ENCODE measurements around the gene FNIP1. TPM values are rescaled to one million over a fixed set of nuclear protein-coding genes. Genes with fewer than 3 reads are reported as not detected.

FNIP1 gene
- total and polyA plus RNA-seq, 2 donors = 7.5 to 15.9 TPM

DNA sequence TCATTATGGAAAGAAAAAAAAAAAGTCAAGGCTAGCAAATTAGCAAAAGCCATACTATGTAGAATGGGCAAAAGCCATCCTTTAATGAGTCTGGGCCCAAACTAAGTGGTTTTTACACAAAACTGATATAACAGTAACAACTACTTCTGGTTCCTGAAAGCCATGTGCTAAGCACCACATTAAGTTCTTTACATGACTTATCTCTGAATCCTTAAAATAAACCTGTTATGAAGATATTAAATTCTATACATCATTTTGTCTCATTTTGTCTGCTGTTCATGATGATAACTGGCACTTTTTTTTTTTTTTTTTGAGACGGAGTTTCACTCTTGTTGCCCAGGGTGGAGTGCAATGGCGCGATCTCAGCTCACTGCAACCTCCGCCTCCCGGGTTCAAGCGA, 5.0 kb downstream of the FNIP1 start:
- 96% methylated on average over 6 of the region's 6 CpGs for WGBS
- Histone ChIP-seq H3K9me3 (ENCODE audit: control insufficient read depth in 2 of 2, insufficient read depth in 1 of 2, low read length in 1 of 2) (no peaks in the 10 kb centered on the region), H3K36me3 (ENCODE audit: control insufficient read depth in 2 of 2, insufficient read depth in 2 of 2, low read length in 1 of 2) (no peaks in the 10 kb centered on the region), H3K4me3 (ENCODE audit: low read length in 2 of 2) (no peak overlapping the region), H3K4me1 (ENCODE audit: control insufficient read depth in 2 of 2, insufficient read depth in 2 of 2, low read length in 2 of 2) (peaks cover 4 to 6% of the 10 kb centered on the region in 2 donors), H3K27me3 (ENCODE audit: control insufficient read depth in 2 of 2, insufficient read depth in 1 of 2, low read length in 1 of 2) (no peaks in the 10 kb centered on the region), H3K27ac (ENCODE audit: low read depth in 1 of 2, low read length in 1 of 2) (no peak overlapping the region)
- no peak for DNase-seq (ENCODE audit: low read depth in 6 of 9, low spot score in 9 of 9)

DNA sequence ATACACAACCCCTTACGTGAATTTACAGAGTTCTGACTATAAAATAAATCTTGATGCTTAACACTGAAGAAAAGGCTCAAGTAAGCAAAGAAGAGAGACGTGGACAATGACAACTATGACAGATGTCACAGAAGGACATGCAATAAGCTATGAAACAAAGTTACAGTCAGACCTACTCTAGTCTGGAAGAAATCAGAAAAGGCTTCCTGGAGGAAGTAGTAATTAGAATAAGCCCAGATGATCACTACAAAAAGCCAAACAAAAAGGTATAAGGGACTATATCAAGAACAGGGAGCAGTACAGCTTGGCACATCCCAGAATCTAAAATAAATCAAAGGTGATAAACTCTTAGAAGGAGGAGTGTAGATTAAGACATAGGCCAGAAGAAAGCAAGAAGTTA, 6.3 kb downstream of the FNIP1 start:
- no peak overlapping the region for H3K27ac ChIP-seq (ENCODE audit: low read depth in 1 of 2, low read length in 1 of 2)
- no peak overlapping the region for H3K4me3 ChIP-seq (ENCODE audit: low read length in 2 of 2)
- WGBS = 98% methylated on average over 2 of the region's 2 CpGs
- H3K27me3 ChIP-seq (ENCODE audit: control insufficient read depth in 2 of 2, insufficient read depth in 1 of 2, low read length in 1 of 2) = no peaks in the 10 kb centered on the region
- H3K4me1 ChIP-seq (ENCODE audit: control insufficient read depth in 2 of 2, insufficient read depth in 2 of 2, low read length in 2 of 2) = peaks cover 4% of the 10 kb centered on the region in 2 donors
- no peaks in the 10 kb centered on the region for H3K9me3 ChIP-seq (ENCODE audit: control insufficient read depth in 2 of 2, insufficient read depth in 1 of 2, low read length in 1 of 2)
- H3K36me3 ChIP-seq (ENCODE audit: control insufficient read depth in 2 of 2, insufficient read depth in 2 of 2, low read length in 1 of 2) = no peaks in the 10 kb centered on the region
- DNase-seq (ENCODE audit: low read depth in 6 of 9, low spot score in 9 of 9) = no peak

DNA sequence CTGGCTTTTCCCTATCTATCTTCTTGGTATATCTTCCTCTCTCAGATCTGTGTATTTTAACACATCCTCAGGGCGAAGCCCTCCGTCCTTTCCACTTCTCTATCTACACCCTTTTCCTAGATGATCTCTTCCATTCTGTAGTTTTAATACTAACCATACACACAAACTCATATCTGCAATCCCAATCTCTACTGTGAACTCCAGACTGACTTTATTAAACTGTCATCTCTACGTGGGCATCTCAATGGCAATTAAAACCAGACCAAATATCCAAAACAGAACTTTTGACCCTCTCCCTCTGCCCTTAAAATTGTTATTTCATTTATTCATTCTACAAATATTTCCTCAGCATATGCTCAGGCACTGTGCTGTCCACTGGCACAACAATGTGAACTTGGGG, 7.1 kb downstream of the FNIP1 start:
- DNase-seq (ENCODE audit: low read depth in 6 of 9, low spot score in 9 of 9) = no peak
- no peaks in the 10 kb centered on the region for H3K36me3 ChIP-seq (ENCODE audit: control insufficient read depth in 2 of 2, insufficient read depth in 2 of 2, low read length in 1 of 2)
- 96% methylated on average over 3 of the region's 3 CpGs for whole genome bisulfite sequencing
- H3K4me1 ChIP-seq (ENCODE audit: control insufficient read depth in 2 of 2, insufficient read depth in 2 of 2, low read length in 2 of 2) = peaks cover 2 to 4% of the 10 kb centered on the region in 2 donors
- H3K27ac ChIP-seq (ENCODE audit: low read depth in 1 of 2, low read length in 1 of 2) = no peak overlapping the region
- H3K27me3 ChIP-seq (ENCODE audit: control insufficient read depth in 2 of 2, insufficient read depth in 1 of 2, low read length in 1 of 2) = no peaks in the 10 kb centered on the region
- H3K9me3 ChIP-seq (ENCODE audit: control insufficient read depth in 2 of 2, insufficient read depth in 1 of 2, low read length in 1 of 2) = no peaks in the 10 kb centered on the region
- no peak overlapping the region for H3K4me3 ChIP-seq (ENCODE audit: low read length in 2 of 2)

DNA sequence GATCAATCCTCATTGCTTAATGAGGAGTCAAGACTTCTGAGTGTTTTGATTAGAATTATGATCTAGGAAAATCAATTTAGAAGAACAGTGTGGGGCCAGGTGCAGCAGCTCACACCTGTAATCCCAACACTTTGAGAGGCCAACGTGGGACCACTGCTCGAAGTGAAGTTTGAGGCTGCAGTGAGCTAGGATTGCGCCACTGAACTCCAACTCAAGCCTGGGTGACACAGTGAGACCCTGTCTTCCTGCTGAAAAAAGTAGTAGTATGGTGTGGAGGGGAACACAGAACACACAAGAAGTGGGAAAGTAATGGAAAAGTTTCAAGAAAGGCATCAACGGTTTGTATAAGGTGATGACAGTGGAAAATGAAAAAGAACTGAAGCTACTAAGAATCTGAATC, 9.1 kb downstream of the FNIP1 start:
- Histone ChIP-seq H3K4me1 (ENCODE audit: control insufficient read depth in 2 of 2, insufficient read depth in 2 of 2, low read length in 2 of 2) (no peaks in the 10 kb centered on the region), H3K9me3 (ENCODE audit: control insufficient read depth in 2 of 2, insufficient read depth in 1 of 2, low read length in 1 of 2) (no peaks in the 10 kb centered on the region), H3K27me3 (ENCODE audit: control insufficient read depth in 2 of 2, insufficient read depth in 1 of 2, low read length in 1 of 2) (no peaks in the 10 kb centered on the region), H3K27ac (ENCODE audit: low read depth in 1 of 2, low read length in 1 of 2) (no peak overlapping the region), H3K4me3 (ENCODE audit: low read length in 2 of 2) (no peak overlapping the region), H3K36me3 (ENCODE audit: control insufficient read depth in 2 of 2, insufficient read depth in 2 of 2, low read length in 1 of 2) (no peaks in the 10 kb centered on the region)
- no peak for DNase-seq (ENCODE audit: low read depth in 6 of 9, low spot score in 9 of 9)
- WGBS = 91% methylated on average over 4 of the region's 4 CpGs

DNA sequence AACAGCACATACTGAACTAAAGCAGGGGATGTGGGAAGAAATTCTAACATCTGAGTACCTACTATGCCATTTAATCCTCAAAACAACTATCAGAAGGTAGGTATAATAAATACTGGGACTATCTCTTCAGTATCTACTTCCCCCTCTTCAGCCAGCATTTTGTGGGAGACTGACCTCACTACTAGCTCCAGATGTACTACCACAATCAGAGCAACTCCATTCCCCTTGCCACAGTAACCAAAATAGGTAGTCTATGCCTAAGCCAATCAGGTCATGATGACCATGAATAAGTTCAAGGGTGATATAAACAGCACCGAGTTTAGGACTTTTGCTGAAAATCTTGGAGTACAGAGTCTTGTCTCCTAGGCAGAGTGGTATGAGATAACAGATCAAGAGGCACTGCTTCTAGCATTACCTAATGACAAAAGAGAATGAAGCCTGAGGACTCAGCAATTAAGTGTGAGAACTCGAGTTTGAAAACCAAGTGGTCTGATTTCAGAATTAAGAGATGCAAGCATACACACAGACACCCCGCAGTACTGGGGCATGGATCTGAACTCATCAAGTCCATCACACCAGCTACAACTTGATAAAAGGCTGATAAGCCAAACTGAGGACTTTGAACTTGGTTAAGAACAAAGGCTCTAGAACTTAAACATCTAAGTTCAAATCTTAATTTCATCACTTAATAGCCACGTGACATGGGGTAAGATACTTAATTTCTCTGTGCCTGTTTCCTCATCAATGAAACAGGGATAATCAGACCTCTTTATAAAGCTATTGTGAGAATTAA, 9.7 kb downstream of the FNIP1 start:
- H3K4me3 ChIP-seq (ENCODE audit: low read length in 2 of 2) = no peak overlapping the region
- peaks cover 0 to 2% of the 10 kb centered on the region in 2 donors for H3K9me3 ChIP-seq (ENCODE audit: control insufficient read depth in 2 of 2, insufficient read depth in 1 of 2, low read length in 1 of 2)
- H3K27ac ChIP-seq (ENCODE audit: low read depth in 1 of 2, low read length in 1 of 2) = no peak overlapping the region
- H3K27me3 ChIP-seq (ENCODE audit: control insufficient read depth in 2 of 2, insufficient read depth in 1 of 2, low read length in 1 of 2) = no peaks in the 10 kb centered on the region
- WGBS = 91% methylated on average over 4 of the region's 4 CpGs
- DNase-seq (ENCODE audit: low read depth in 6 of 9, low spot score in 9 of 9) = no peak
- no peaks in the 10 kb centered on the region for H3K36me3 ChIP-seq (ENCODE audit: control insufficient read depth in 2 of 2, insufficient read depth in 2 of 2, low read length in 1 of 2)
- H3K4me1 ChIP-seq (ENCODE audit: control insufficient read depth in 2 of 2, insufficient read depth in 2 of 2, low read length in 2 of 2) = no peaks in the 10 kb centered on the region

DNA sequence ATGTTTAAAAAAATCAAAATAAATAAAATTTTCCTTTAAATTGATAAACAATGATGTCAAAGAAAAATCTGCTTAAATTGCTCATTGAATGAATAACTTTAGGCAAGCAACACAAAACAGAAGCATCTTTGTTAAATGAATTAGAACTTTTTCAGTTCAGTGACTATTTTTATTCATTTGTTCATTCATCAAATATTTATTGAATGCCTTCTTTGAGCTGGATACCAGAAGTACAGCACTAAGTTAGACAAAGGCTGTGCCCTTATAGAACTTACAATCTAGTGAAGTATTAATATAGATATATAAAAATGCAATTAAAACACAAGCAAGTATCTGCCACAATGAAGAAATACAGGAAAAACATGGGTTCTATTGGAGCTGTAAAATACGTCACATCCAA, 10.8 kb downstream of the FNIP1 start:
- H3K9me3 ChIP-seq (ENCODE audit: control insufficient read depth in 2 of 2, insufficient read depth in 1 of 2, low read length in 1 of 2) = peaks cover 0 to 3% of the 10 kb centered on the region in 2 donors
- DNase-seq (ENCODE audit: low read depth in 6 of 9, low spot score in 9 of 9) = no peak
- no peak overlapping the region for H3K27ac ChIP-seq (ENCODE audit: low read depth in 1 of 2, low read length in 1 of 2)
- no peaks in the 10 kb centered on the region for H3K4me1 ChIP-seq (ENCODE audit: control insufficient read depth in 2 of 2, insufficient read depth in 2 of 2, low read length in 2 of 2)
- H3K27me3 ChIP-seq (ENCODE audit: control insufficient read depth in 2 of 2, insufficient read depth in 1 of 2, low read length in 1 of 2) = no peaks in the 10 kb centered on the region
- H3K36me3 ChIP-seq (ENCODE audit: control insufficient read depth in 2 of 2, insufficient read depth in 2 of 2, low read length in 1 of 2) = peaks cover 0 to 4% of the 10 kb centered on the region in 2 donors
- H3K4me3 ChIP-seq (ENCODE audit: low read length in 2 of 2) = no peak overlapping the region
- WGBS = 99% methylated on average over 1 of the region's 1 CpG

DNA sequence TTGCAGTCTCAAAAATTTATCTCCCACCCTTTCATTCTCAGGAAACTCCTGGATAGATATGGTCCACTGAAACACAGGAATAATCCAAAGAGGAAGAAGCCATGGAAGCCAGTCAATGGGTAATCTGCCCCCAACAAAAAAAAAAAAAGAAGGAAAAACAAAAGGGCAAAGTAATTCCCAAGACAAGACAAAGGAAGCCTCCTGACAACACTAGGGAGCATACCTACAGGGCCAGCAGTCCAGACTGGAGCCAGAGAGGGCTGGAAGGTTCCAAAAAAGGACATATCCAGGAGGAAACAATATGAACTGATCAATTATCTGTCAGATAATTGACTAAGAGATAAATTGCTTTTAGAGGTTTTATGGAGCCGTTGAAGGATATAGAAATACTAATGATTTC, 12.9 kb downstream of the FNIP1 start:
- WGBS = 97% methylated on average over 1 of the region's 1 CpG
- Histone ChIP-seq H3K27ac (ENCODE audit: low read depth in 1 of 2, low read length in 1 of 2) (no peak overlapping the region), H3K4me3 (ENCODE audit: low read length in 2 of 2) (no peak overlapping the region), H3K9me3 (ENCODE audit: control insufficient read depth in 2 of 2, insufficient read depth in 1 of 2, low read length in 1 of 2) (peaks cover 0 to 3% of the 10 kb centered on the region in 2 donors), H3K27me3 (ENCODE audit: control insufficient read depth in 2 of 2, insufficient read depth in 1 of 2, low read length in 1 of 2) (no peaks in the 10 kb centered on the region), H3K36me3 (ENCODE audit: control insufficient read depth in 2 of 2, insufficient read depth in 2 of 2, low read length in 1 of 2) (peaks cover 0 to 4% of the 10 kb centered on the region in 2 donors), H3K4me1 (ENCODE audit: control insufficient read depth in 2 of 2, insufficient read depth in 2 of 2, low read length in 2 of 2) (no peaks in the 10 kb centered on the region)
- no peak for DNase-seq (ENCODE audit: low read depth in 6 of 9, low spot score in 9 of 9)

DNA sequence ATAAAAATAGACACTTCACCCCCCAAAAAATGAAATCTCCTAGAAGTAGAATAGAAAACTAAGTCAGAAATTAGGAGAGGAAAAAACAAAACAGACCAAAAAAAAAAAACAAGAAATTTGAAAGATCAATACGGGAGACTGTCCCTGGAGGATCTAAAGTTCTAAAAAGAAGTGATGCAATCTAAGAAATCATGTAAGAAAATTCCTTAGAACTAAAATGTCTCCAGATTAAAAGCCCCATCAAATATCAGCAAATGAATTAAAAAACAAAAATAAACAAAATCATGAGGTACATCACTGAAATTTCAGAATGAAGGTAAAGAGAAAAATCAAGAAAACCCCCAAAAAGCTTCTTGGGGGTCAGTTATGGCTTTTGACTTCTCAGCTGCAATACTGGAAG, 13.5 kb downstream of the FNIP1 start:
- Histone ChIP-seq H3K36me3 (ENCODE audit: control insufficient read depth in 2 of 2, insufficient read depth in 2 of 2, low read length in 1 of 2) (peaks cover 0 to 4% of the 10 kb centered on the region in 2 donors), H3K27ac (ENCODE audit: low read depth in 1 of 2, low read length in 1 of 2) (no peak overlapping the region), H3K4me3 (ENCODE audit: low read length in 2 of 2) (no peak overlapping the region), H3K4me1 (ENCODE audit: control insufficient read depth in 2 of 2, insufficient read depth in 2 of 2, low read length in 2 of 2) (no peaks in the 10 kb centered on the region), H3K27me3 (ENCODE audit: control insufficient read depth in 2 of 2, insufficient read depth in 1 of 2, low read length in 1 of 2) (no peaks in the 10 kb centered on the region), H3K9me3 (ENCODE audit: control insufficient read depth in 2 of 2, insufficient read depth in 1 of 2, low read length in 1 of 2) (peaks cover 0 to 3% of the 10 kb centered on the region in 2 donors)
- DNase-seq (ENCODE audit: low read depth in 6 of 9, low spot score in 9 of 9) = no peak
- 91% methylated on average over 1 of the region's 1 CpG for WGBS

DNA sequence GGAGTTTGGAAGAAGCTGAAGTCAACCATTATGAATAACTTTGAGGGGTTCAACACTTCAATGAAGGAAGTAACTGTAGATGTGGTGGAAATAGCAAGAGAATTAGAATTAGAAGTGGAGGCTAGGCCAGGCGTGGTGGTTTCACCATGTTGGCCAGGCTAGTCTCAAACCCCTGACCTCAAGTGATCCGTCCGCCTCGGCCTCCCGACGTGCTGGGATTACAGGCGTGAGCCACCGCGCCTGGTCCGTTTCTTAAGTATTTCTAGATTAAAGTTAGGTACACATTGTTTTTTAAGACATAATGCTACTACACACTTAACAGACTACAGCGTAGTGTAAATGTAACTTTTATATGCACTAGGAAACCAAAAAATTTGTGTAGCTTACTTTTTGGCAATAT, 14.1 kb downstream of the FNIP1 start:
- no peaks in the 10 kb centered on the region for H3K4me1 ChIP-seq (ENCODE audit: control insufficient read depth in 2 of 2, insufficient read depth in 2 of 2, low read length in 2 of 2)
- no peak overlapping the region for H3K27ac ChIP-seq (ENCODE audit: low read depth in 1 of 2, low read length in 1 of 2)
- H3K4me3 ChIP-seq (ENCODE audit: low read length in 2 of 2) = no peak overlapping the region
- H3K27me3 ChIP-seq (ENCODE audit: control insufficient read depth in 2 of 2, insufficient read depth in 1 of 2, low read length in 1 of 2) = no peaks in the 10 kb centered on the region
- no peak for DNase-seq (ENCODE audit: low read depth in 6 of 9, low spot score in 9 of 9)
- H3K36me3 ChIP-seq (ENCODE audit: control insufficient read depth in 2 of 2, insufficient read depth in 2 of 2, low read length in 1 of 2) = peaks cover 0 to 4% of the 10 kb centered on the region in 2 donors
- peaks cover 0 to 3% of the 10 kb centered on the region in 2 donors for H3K9me3 ChIP-seq (ENCODE audit: control insufficient read depth in 2 of 2, insufficient read depth in 1 of 2, low read length in 1 of 2)
- 96% methylated on average over 11 of the region's 11 CpGs for WGBS

Data from thymus (tissue), 11 donors.